DND-41 (cell line): ENCODE measurements around the gene OGFOD1.

ENCODE experiments used
- EZH2 ChIP-seq: IDR thresholded peaks from 3 replicates; pipeline ENCODE4 v1.6.1; 2012; ENCODE audit warnings: borderline replicate concordance, low read depth, mild to moderate bottlenecking, moderate library complexity, low read length, inconsistent platforms; ENCODE audit not compliant: severe bottlenecking
- TF ChIP-seq, protein P1 (sequence below): IDR thresholded peaks from 2 replicates; pipeline ENCODE4 v1.5.1; 2012; ENCODE audit warnings: borderline replicate concordance, low read length, moderate library complexity, mild to moderate bottlenecking; ENCODE audit not compliant: poor library complexity, severe bottlenecking; ENCODE audit errors: extremely low read depth

- TF ChIP-seq, protein P1, sequence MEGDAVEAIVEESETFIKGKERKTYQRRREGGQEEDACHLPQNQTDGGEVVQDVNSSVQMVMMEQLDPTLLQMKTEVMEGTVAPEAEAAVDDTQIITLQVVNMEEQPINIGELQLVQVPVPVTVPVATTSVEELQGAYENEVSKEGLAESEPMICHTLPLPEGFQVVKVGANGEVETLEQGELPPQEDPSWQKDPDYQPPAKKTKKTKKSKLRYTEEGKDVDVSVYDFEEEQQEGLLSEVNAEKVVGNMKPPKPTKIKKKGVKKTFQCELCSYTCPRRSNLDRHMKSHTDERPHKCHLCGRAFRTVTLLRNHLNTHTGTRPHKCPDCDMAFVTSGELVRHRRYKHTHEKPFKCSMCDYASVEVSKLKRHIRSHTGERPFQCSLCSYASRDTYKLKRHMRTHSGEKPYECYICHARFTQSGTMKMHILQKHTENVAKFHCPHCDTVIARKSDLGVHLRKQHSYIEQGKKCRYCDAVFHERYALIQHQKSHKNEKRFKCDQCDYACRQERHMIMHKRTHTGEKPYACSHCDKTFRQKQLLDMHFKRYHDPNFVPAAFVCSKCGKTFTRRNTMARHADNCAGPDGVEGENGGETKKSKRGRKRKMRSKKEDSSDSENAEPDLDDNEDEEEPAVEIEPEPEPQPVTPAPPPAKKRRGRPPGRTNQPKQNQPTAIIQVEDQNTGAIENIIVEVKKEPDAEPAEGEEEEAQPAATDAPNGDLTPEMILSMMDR: no peak
- TF ChIP-seq EZH2: no peak
Measured at GRCh38 chr16:56493815-56494214, 42.5 kb downstream of the OGFOD1 start.
